ENCODE data around the gene CCR1. TPM values are rescaled to one million over a fixed set of nuclear protein-coding genes. Genes with fewer than 3 reads are reported as not detected.

The CCR1 gene
- polyA plus RNA-seq, 1 donor (not counting 4 experiments of a cell fraction or from before 2014, with no cell fraction given) = not detected

DNA sequence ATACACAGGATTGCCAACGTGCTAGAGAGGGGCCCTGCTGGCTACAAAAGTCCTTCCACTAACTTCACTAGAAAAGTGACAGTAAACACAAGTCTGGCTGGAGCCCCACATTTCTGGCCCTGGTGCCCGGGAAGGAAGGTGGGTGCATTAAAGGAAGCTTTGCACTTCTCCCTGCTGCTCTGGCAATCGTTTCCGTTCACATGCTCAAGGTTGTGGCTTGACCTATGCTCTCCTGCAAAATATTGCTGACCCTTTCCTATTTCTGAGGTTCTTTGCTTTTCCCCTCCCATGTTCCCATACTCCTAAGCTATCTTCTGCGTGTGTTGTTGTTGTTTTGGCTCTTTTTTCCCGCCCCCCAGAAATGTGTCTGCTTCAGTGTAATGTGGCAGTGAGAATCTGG lies 25.1 kb upstream of the CCR1 start:
- no peak for FAIRE-seq
- no peaks in the 10 kb centered on the region for H4K20me1 ChIP-seq (ENCODE audit: control insufficient read depth, extremely low read depth, insufficient read depth, low read length)
- DNase-seq (ENCODE audit: low read depth, low spot score) = no peak
- peaks cover 4% of the 10 kb centered on the region for H3K4me1 ChIP-seq (ENCODE audit: control insufficient read depth, extremely low read depth, insufficient read depth, low read length)
- no peak overlapping the region for H2AFZ ChIP-seq (ENCODE audit: control insufficient read depth, low read length)
- H3K4me2 ChIP-seq (ENCODE audit: control insufficient read depth, extremely low read depth, insufficient read depth, low read depth, low read length) = no peak overlapping the region
- H3K36me3 ChIP-seq (ENCODE audit: control insufficient read depth in 2 of 2, extremely low read depth in 1 of 2, insufficient read depth in 2 of 2, low read length in 2 of 2) = no peaks in the 10 kb centered on the region
- no peak for TF ChIP-seq CTCF (optimal IDR thresholded peaks at IDR 0.05 in 1 of 3, IDR thresholded peaks at IDR 0.05 in 1 of 3, conservative IDR thresholded peaks at IDR 0.05 in 1 of 3; ENCODE audit: extremely low read depth in 1 of 3, insufficient read depth in 2 of 3, low read length in 3 of 3)
- TF ChIP-seq EZH2 (IDR thresholded peaks at IDR 0.05; ENCODE audit: low read length) = no peak
- H3K79me2 ChIP-seq (ENCODE audit: control insufficient read depth, insufficient read depth, low read length) = no peaks in the 10 kb centered on the region
- H3K9me1 ChIP-seq (ENCODE audit: control insufficient read depth, extremely low read depth, insufficient read depth, low read length) = no peaks in the 10 kb centered on the region
- H3K9me3 ChIP-seq (ENCODE audit: control insufficient read depth, low read depth, low read length) = no peaks in the 10 kb centered on the region
- H3K27me3 ChIP-seq (ENCODE audit: control insufficient read depth, extremely low read depth, insufficient read depth, low read length) = peaks cover 27% of the 10 kb centered on the region
- dilution Hi-C loops (cut with MboI; ENCODE audit: extremely low pct_ligation_motif_present, low sequenced_read_pairs) = no loop called here
- no peak overlapping the region for H3K27ac ChIP-seq (ENCODE audit: control insufficient read depth, insufficient read depth, low read length)
- no peak overlapping the region for H3K4me3 ChIP-seq (ENCODE audit: control insufficient read depth in 2 of 3, extremely low read depth in 1 of 3, insufficient read depth in 2 of 3, low read depth in 1 of 3, low read length in 3 of 3)
- no peak overlapping the region for H3K9ac ChIP-seq (ENCODE audit: control insufficient read depth, extremely low read depth, insufficient read depth, low read length)

GRCh38 chr3:46231323-46231722 lies 23.2 kb upstream of the CCR1 start:
- Histone ChIP-seq H2AFZ (ENCODE audit: control insufficient read depth, low read length) (no peak overlapping the region), H3K4me2 (ENCODE audit: control insufficient read depth, extremely low read depth, insufficient read depth, low read depth, low read length) (no peak overlapping the region), H3K9ac (ENCODE audit: control insufficient read depth, extremely low read depth, insufficient read depth, low read length) (no peak overlapping the region), H3K4me3 (ENCODE audit: control insufficient read depth in 2 of 3, extremely low read depth in 1 of 3, insufficient read depth in 2 of 3, low read depth in 1 of 3, low read length in 3 of 3) (no peak overlapping the region), H3K9me1 (ENCODE audit: control insufficient read depth, extremely low read depth, insufficient read depth, low read length) (no peaks in the 10 kb centered on the region), H3K9me3 (ENCODE audit: control insufficient read depth, low read depth, low read length) (no peaks in the 10 kb centered on the region), H3K27ac (ENCODE audit: control insufficient read depth, insufficient read depth, low read length) (no peak overlapping the region), H3K27me3 (ENCODE audit: control insufficient read depth, extremely low read depth, insufficient read depth, low read length) (peaks cover 23% of the 10 kb centered on the region), H4K20me1 (ENCODE audit: control insufficient read depth, extremely low read depth, insufficient read depth, low read length) (no peaks in the 10 kb centered on the region), H3K79me2 (ENCODE audit: control insufficient read depth, insufficient read depth, low read length) (no peaks in the 10 kb centered on the region), H3K4me1 (ENCODE audit: control insufficient read depth, extremely low read depth, insufficient read depth, low read length) (peaks cover 4% of the 10 kb centered on the region), H3K36me3 (ENCODE audit: control insufficient read depth in 2 of 2, extremely low read depth in 1 of 2, insufficient read depth in 2 of 2, low read length in 2 of 2) (no peaks in the 10 kb centered on the region)
- no peak for TF ChIP-seq EZH2 (IDR thresholded peaks at IDR 0.05; ENCODE audit: low read length)
- TF ChIP-seq CTCF (optimal IDR thresholded peaks at IDR 0.05 in 1 of 3, IDR thresholded peaks at IDR 0.05 in 1 of 3, conservative IDR thresholded peaks at IDR 0.05 in 1 of 3; ENCODE audit: extremely low read depth in 1 of 3, insufficient read depth in 2 of 3, low read length in 3 of 3) = no peak
- peak; percentile 9 for FAIRE-seq
- dilution Hi-C loops (cut with MboI; ENCODE audit: extremely low pct_ligation_motif_present, low sequenced_read_pairs) = no loop called here
- DNase-seq (ENCODE audit: low read depth, low spot score) = no peak

Data from keratinocyte (primary cell).